Activated CD8-positive, alpha-beta T cell treated with anti-CD3 and anti-CD28 coated beads, Interleukin-2, amount 10 ng/mL, durations not matched to agents 7 days and 5 days (primary cell): ENCODE measurements around the gene B4GAT1. TPM values are rescaled to one million over a fixed set of nuclear protein-coding genes. Genes with fewer than 3 reads are reported as not detected.
A peak's percentile ranks its signal among the peaks of the same experiment; 100 is the strongest.

Experiments
- ATAC-seq: fragments of 150-1000 bp; cut with Tn5 transposase; one replicate; pipeline ENCODE4 v1.10.0; 2021; ENCODE audit warnings: moderate library complexity
- CTCF ChIA-PET: fragments of 350-600 bp; sonication (Branson Sonifier 250); formaldehyde crosslinking; loops from one replicate; lab custom pipeline; 2021; ENCODE audit warnings: antibody characterized with exemption; lab: Charles Lee
- POLR2A ChIA-PET: fragments of 350-600 bp; sonication (Branson Sonifier 250); formaldehyde crosslinking; loops from one replicate; lab custom pipeline; 2021; ENCODE audit warnings: antibody characterized with exemption; lab: Charles Lee
- DNase-seq: peaks from one replicate; pipeline ENCODE4 v3.0.0-alpha.2; 2020
- H3K27ac Mint-ChIP-seq: one replicate; pipeline ENCODE4 v1.8.0; 2021; ENCODE audit warnings: mild to moderate bottlenecking, mixed read lengths
- H3K27me3 Mint-ChIP-seq: one replicate; pipeline ENCODE4 v1.8.0; 2021; ENCODE audit warnings: low read depth, mixed read lengths
- H3K36me3 Mint-ChIP-seq: one replicate; pipeline ENCODE4 v1.8.0; 2021; ENCODE audit warnings: low read depth, mixed read lengths
- H3K4me1 Mint-ChIP-seq: one replicate; pipeline ENCODE4 v1.8.0; 2021; ENCODE audit warnings: low read depth, mixed read lengths
- H3K4me3 Mint-ChIP-seq: one replicate; pipeline ENCODE4 v1.8.0; 2021; ENCODE audit warnings: mild to moderate bottlenecking, mixed read lengths
- H3K9me3 Mint-ChIP-seq: one replicate; pipeline ENCODE4 v1.8.0; 2022; ENCODE audit warnings: mixed read lengths; ENCODE audit not compliant: insufficient read depth
- total RNA-seq, 2 experiments: library from RNA; stranded (reverse); gene quantifications; one replicate each; pipeline ENCODE4 v1.2.3, GENCODE V29; 2021

Gene B4GAT1
- total RNA-seq, 2 experiments from 2014 or later: 7.6 TPM

DNA sequence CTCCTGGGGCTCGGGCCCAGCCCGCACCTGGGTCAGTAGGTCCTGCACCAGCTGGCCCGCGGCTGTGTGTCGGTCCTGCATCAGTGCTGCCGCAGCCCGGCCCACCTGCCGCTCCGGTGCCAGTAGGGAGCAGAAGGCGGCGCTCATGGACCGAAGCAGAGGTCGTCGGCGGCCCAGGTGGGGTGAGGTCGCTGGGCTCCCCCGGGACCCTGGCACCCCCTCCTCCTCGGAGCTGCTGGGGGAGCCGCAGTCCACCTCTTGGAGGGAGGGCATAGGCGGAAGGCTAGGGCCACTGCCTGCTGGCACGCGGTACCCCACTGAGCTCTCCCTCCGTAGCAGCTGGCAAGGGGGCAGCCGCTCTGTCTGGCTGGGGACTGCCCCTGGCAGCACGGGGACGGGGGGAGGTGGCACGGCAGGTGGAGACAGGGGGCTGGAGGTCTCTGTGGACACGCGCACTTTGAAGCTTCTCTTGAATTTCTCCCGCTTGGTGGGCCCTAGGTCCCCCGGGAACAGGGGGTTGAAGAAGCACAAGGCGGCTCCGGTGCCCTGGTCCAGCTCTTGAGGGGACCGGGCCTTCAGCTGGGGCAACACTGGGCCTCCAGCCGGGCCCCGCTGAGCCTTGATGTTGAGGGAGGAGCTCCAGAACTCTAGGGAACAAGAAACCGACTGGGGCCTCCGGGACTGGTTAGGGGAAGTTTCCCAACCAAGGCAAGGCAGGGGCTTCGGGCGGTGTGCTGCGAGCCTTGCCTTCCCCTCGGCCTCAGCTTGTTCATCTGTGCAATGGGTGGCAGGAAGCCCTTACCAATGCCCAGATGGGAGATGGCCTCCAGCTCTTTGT, 12.6 kb downstream of the B4GAT1 start:
- ChIA-PET POLR2A (interaction anchor here (0.6 to 3.2 kb wide), 5 partner anchors 8 to 22 kb away, joined by 3 to 25 read pairs (median 14); partner anchors contain the start of genes BRMS1 and CD248), CTCF (interaction anchor here (1.3 to 8.7 kb wide), 6 partner anchors 10 to 54 kb away, joined by 5 to 194 read pairs (median 7); partner anchors contain the start of gene BRMS1)
- Mint-ChIP-seq H3K9me3 (no peaks in the 10 kb centered on the region), H3K27ac (peak overlapping the region; percentile 43), H3K36me3 (peaks cover 24% of the 10 kb centered on the region), H3K4me1 (peaks cover 42% of the 10 kb centered on the region), H3K4me3 (no peak overlapping the region), H3K27me3 (no peaks in the 10 kb centered on the region)
- DNase-seq (no peak), ATAC-seq (no peak)

DNA sequence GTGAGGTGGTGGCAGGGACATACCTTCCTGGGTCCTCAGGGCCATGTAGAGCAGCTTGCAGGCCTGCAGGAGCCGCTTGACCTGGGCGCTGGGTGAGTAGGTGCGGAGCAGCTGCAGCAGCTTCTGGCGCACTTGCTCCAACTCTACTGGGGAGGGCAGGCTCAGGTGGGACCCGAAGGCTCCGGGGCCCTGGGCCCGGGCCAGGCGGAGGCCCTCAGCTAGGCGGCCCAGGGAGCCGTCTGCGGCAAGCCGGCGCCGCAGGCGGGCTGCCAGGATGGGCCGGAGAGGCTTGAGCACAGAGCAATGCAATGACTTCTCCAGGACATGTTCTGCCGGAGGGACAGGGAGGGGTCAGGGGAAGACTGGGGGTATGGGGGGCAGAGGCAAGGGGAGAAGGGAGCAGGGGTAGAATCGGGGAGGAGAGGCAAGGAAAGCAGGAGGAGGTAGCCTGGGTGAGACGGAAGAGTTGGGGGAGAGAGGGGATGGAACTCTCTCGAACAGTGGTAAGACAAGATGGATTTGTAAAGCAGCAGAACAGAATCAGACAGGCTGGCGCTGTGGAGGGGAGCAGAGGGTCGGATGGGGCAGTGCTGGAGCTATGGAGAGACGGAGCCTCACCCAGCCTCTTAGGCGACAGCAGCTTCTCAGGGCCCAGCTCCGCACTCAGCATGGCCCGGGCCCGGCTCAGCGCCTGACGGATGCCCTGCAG, 13.4 kb downstream of the B4GAT1 start:
- Mint-ChIP-seq H3K4me3 (no peak overlapping the region), H3K9me3 (no peaks in the 10 kb centered on the region), H3K4me1 (peaks cover 42% of the 10 kb centered on the region), H3K27me3 (no peaks in the 10 kb centered on the region), H3K36me3 (peaks cover 21% of the 10 kb centered on the region), H3K27ac (peak overlapping the region; percentile 71)
- ChIA-PET POLR2A (interaction anchor here (0.6 to 3.2 kb wide), 4 partner anchors 8 to 21 kb away, joined by 3 to 25 read pairs (median 16); partner anchors contain the start of genes BRMS1 and CD248), CTCF (interaction anchor here (1.7 to 8.7 kb wide), 3 partner anchors 11 to 55 kb away, joined by 7 to 194 read pairs (median 12); partner anchors contain the start of gene BRMS1)
- no peak for DNase-seq
- ATAC-seq: no peak

DNA sequence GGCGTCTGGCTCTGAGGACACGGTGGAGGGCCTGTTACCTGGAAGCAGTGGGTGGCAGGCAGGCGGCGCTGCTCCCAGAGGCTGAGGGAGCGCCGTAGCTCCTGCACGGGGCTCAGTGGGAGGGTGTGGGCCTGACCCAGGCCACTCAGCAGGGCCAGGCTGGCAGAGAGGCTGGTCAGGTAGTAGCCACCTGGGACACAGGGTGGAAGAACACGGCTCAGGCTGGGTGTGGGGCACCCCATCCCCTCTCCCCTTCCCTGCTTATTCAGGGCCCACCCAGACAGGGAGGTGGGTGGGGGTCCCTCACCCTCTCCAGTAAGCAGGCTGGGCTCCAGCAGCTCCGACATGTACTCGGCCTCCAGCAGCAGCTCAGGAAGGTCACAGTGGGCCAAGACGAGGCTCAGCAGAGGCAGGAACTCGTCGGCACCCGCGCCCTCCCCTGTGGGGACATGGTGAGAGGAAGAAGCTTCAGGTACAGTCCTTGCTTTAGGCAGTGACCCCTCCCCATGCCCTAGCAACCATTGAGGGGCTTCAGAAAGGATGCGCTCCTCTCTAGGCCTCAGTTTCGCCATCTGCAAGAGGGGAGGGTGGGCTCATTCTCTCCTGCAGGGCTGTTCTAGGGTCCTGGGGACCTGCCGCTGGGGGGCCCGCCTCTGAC, 14.1 kb downstream of the B4GAT1 start:
- CTCF ChIA-PET: interaction anchor here (0.6 to 8.7 kb wide), 3 partner anchors 12 to 30 kb away, joined by 3 to 194 read pairs (median 9); partner anchors contain the start of gene BRMS1
- H3K27me3 Mint-ChIP-seq: no peaks in the 10 kb centered on the region
- peaks cover 14% of the 10 kb centered on the region for H3K36me3 Mint-ChIP-seq
- ATAC-seq (no peak), DNase-seq (no peak)
- no peak overlapping the region for H3K27ac Mint-ChIP-seq
- no peaks in the 10 kb centered on the region for H3K9me3 Mint-ChIP-seq
- peaks cover 42% of the 10 kb centered on the region for H3K4me1 Mint-ChIP-seq
- no peak overlapping the region for H3K4me3 Mint-ChIP-seq
- POLR2A ChIA-PET: interaction anchor here (1.6 to 3.2 kb wide), 3 partner anchors 16 to 21 kb away, joined by 9 to 25 read pairs (median 19); partner anchors contain the start of gene CD248

DNA sequence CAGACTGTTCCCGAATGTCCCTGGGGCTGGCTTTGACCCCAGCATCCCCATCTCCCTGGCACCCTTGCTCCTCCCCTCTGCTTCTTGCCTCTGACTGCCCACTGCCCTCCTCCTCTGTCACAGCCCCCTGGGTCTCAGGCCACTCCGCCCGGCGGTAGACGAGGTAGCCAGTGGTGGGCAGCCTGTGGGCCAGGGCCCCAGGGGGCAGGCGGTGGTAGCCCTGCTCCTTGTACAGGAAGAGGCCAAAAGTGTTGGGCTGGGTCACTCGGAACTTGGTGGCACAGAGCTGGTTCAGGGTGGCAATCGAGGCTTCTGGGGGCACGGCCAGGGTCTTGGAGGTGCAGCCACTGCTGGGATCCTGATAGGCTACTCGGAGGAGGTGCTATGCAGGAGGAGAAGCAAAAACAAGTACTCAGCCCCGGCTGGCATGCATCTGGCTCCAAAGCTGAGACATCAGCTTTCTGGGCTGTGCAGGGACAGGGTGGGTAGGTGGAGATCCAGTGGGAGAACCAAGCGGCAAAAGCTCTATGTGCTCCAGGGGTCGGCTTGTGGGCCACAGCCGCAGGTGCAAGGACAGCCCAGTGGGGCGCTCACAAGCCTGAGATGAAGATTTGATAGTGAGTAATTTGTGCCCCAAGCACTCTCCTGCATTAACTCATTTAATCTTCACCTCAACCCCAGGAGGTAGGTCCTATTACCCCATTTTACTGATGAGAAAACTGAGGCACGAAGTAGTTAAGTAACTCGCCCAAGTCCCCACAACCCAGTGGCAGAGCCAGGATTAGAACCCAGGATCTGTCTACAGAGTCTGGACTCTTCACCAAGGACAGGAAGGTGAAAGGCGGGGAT, 14.8 kb downstream of the B4GAT1 start:
- no peak for DNase-seq
- Mint-ChIP-seq H3K9me3 (no peaks in the 10 kb centered on the region), H3K27me3 (no peaks in the 10 kb centered on the region), H3K4me1 (peaks cover 42% of the 10 kb centered on the region), H3K27ac (no peak overlapping the region), H3K36me3 (peaks cover 12% of the 10 kb centered on the region), H3K4me3 (no peak overlapping the region)
- ChIA-PET CTCF (interaction anchor here (0.6 to 8.7 kb wide), 4 partner anchors 13 to 54 kb away, joined by 3 to 194 read pairs (median 6); partner anchors contain the start of gene BRMS1), POLR2A (interaction anchor here (1.5 to 1.6 kb wide), 2 partner anchors 20 to 40 kb away, joined by 4 to 9 read pairs; no protein-coding TSS in a partner anchor)
- ATAC-seq: no peak

- Mint-ChIP-seq H3K4me1 (peaks cover 40% of the 10 kb centered on the region), H3K27ac (no peak overlapping the region), H3K36me3 (peaks cover 4% of the 10 kb centered on the region), H3K9me3 (no peaks in the 10 kb centered on the region), H3K27me3 (no peaks in the 10 kb centered on the region), H3K4me3 (no peak overlapping the region)
- ATAC-seq (no peak), DNase-seq (no peak)
- POLR2A ChIA-PET: interaction anchor here (1.5 to 1.6 kb wide), 2 partner anchors 19 to 41 kb away, joined by 4 to 9 read pairs; no protein-coding TSS in a partner anchor
- CTCF ChIA-PET: interaction anchor here (0.9 to 8.7 kb wide), 6 partner anchors 9 to 57 kb away, joined by 3 to 194 read pairs (median 4); partner anchors contain the start of gene BRMS1
Observed at GRCh38 chr11:66331542-66332370, 15.7 kb downstream of the B4GAT1 start.

DNA sequence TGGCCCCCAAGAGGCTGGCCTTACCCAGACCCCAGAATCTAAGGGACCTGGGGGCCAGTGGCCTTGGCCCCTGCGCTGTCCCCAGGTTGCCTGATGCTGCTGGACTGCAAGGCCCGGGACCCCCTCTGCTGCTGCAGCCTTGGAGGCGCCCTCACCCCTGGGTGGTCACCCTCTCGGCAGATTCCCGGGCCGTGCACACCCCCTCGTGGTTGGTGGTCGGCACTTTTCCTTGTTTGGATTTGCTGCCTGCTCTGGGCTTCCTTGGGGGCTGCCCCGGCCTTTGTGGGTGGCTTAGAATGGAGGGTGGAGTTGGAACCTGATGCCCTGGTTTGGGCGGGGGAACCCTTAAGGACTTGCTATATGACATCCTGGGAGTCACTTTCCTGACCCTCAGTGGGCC, 16.5 kb downstream of the B4GAT1 start:
- H3K36me3 Mint-ChIP-seq: no peaks in the 10 kb centered on the region
- no peaks in the 10 kb centered on the region for H3K9me3 Mint-ChIP-seq
- no peaks in the 10 kb centered on the region for H3K27me3 Mint-ChIP-seq
- H3K4me3 Mint-ChIP-seq: no peak overlapping the region
- H3K4me1 Mint-ChIP-seq: peaks cover 38% of the 10 kb centered on the region
- POLR2A ChIA-PET: interaction anchor here (1.5 kb wide), 1 partner anchor 41 kb away, joined by 4 read pairs; no protein-coding TSS in a partner anchor
- no peak for ATAC-seq
- DNase-seq: no peak
- no peak overlapping the region for H3K27ac Mint-ChIP-seq
- CTCF ChIA-PET: interaction anchor here (0.9 to 8.7 kb wide), 6 partner anchors 9 to 58 kb away, joined by 3 to 194 read pairs (median 4); partner anchors contain the start of gene BRMS1

DNA sequence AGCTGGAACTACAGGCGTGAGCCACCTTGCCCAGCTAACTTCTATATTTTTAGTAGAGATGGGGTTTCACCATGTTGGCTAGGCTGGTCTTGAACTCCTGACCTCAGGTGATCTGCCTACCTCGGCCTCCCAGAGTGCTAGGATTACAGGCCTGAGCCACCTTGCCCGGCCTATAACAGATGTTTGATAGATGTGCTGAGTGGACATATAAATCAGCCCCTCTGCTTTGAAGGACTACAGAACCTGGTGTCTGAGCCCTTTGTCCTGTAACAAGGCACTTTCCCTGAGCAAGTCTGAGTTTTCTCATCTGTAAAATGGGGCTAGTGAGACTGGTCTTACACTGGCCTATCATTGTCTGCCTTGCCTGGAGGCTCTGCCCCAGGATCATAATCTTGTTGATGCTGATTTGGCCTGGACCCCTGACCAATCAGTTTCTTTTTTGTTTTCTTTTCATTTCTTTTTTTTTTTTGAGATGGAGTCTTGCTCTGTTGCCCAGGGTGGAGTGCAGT, 18.2 kb downstream of the B4GAT1 start:
- Mint-ChIP-seq H3K36me3 (no peaks in the 10 kb centered on the region), H3K9me3 (no peaks in the 10 kb centered on the region), H3K27me3 (no peaks in the 10 kb centered on the region), H3K4me1 (peaks cover 48% of the 10 kb centered on the region), H3K4me3 (no peak overlapping the region), H3K27ac (no peak overlapping the region)
- ChIA-PET POLR2A (interaction anchor here (2.2 kb wide), 1 partner anchor 16 kb away, joined by 20 read pairs; no protein-coding TSS in a partner anchor), CTCF (interaction anchor here (0.7 to 8.7 kb wide), 8 partner anchors 9 to 57 kb away, joined by 3 to 194 read pairs (median 3); partner anchors contain the start of genes CD248, TMEM151A and YIF1A)
- no peak for ATAC-seq
- DNase-seq: no peak

DNA sequence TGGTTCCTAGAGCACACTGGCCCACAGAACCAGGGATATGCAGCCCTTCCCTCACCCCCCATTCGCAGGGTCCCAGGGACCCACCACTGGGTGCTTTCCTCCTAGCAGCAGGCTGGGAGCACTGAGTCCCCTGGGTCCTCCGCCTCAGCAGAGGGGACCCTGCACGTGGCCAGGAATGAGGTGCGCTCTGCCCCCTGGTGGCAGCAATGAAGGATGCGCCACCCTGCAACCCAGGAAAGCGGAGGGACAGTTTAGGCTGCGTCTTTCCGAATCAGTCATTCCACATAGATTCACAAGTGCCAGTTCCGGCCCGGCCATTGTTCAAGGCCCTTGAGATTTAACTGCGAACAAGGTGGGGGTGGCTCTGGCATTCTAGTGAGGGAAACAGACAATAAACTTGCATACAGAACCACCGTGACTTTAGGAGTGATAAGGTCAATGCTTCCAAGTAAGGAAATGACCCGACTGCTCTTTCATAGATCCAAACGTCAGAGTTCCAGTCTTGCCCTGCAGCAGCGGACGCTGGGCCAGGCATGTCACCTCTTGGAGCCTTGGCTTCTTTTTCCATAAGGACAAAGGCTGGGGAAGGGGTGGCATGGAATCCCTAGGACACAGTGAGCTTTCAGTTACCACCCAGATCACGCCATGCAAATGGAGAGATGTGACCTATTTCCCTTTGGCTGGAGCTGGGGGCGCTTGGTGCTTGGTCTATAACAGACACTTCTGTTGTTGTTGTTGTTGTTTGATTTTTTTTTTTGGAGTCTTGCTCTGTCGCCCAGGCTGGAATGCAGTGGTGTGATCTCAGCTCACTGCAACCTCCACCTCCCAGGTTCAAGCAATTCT, 18.9 kb downstream of the B4GAT1 start:
- peak overlapping the region; percentile 4 for H3K4me3 Mint-ChIP-seq
- H3K27ac Mint-ChIP-seq: peak overlapping the region; percentile 85

GRCh38 chr11:66328031-66328301, 19.5 kb downstream of the B4GAT1 start:
- Mint-ChIP-seq H3K4me3 (no peak overlapping the region), H3K9me3 (no peaks in the 10 kb centered on the region), H3K27me3 (no peaks in the 10 kb centered on the region), H3K36me3 (no peaks in the 10 kb centered on the region), H3K27ac (peak overlapping the region; percentile 85), H3K4me1 (peaks cover 61% of the 10 kb centered on the region)
- ChIA-PET CTCF (no interaction called here), POLR2A (no interaction called here)
- ATAC-seq (peak; percentile 54), DNase-seq (peak; percentile 60)

More for the DNA sequence above, 18.9 kb downstream of the B4GAT1 start:
- Mint-ChIP-seq H3K4me1 (peaks cover 55% of the 10 kb centered on the region), H3K27me3 (no peaks in the 10 kb centered on the region), H3K36me3 (no peaks in the 10 kb centered on the region), H3K9me3 (no peaks in the 10 kb centered on the region)
- DNase-seq: peak; percentile 85
- peak; percentile 78 for ATAC-seq
- ChIA-PET CTCF (interaction anchor here (0.7 to 8.7 kb wide), 8 partner anchors 10 to 58 kb away, joined by 3 to 194 read pairs (median 3); partner anchors contain the start of genes CD248, TMEM151A and YIF1A), POLR2A (interaction anchor here (2.2 kb wide), 1 partner anchor 15 kb away, joined by 20 read pairs; no protein-coding TSS in a partner anchor)
